H1 (cell line): ENCODE data around the gene SOX30.

Experiments used
- EZH2 ChIP-seq: fragments of 200-600 bp; sonication (generic); IDR thresholded peaks from 2 replicates; pipeline ENCODE4 v1.7.1; 2012; ENCODE audit warnings: low read depth, mild to moderate bottlenecking, moderate library complexity, low read length, inconsistent platforms; ENCODE audit not compliant: severe bottlenecking
- ZNF274 ChIP-seq: IDR thresholded peaks from 2 replicates; pipeline ENCODE4 v1.7.0; 2012; ENCODE audit warnings: low read length, borderline replicate concordance; ENCODE audit errors: extremely low read depth

GRCh38 chr5:157606046-157606445, 46.2 kb downstream of the SOX30 start:
- no peak for TF ChIP-seq EZH2
- no peak for TF ChIP-seq ZNF274
